HAP-1 (cell line): Measurements from ENCODE around the gene NMNAT3.
"Not testable (repeated sequence)": the region's sequence is repeated elsewhere in the genome, so short reads cannot be mapped to it uniquely, and the experiment has no call there.

Experiments
- DNase-seq, 2 experiments: peaks; one replicate each; pipeline ENCODE4 v3.0.0-alpha.2; 2016 to 2020; ENCODE audit warnings: low spot score in 2 of 2
- H3K27me3 ChIP-seq: fragments of 250-450 bp; sonication (Bioruptor Pico); 2 replicates; pipeline ENCODE4 v1.5.1; 2020; ENCODE audit warnings: low read depth, mild to moderate bottlenecking, moderate library complexity
- H3K36me3 ChIP-seq: fragments of 250-450 bp; sonication (Bioruptor Pico); replicated peaks from 2 replicates; pipeline ENCODE4 v1.5.1; 2020; ENCODE audit warnings: mild to moderate bottlenecking
- H3K4me1 ChIP-seq: fragments of 250-450 bp; sonication (Bioruptor Pico); 2 replicates; pipeline ENCODE4 v1.5.1; 2020; ENCODE audit warnings: mild to moderate bottlenecking
- H3K4me3 ChIP-seq: fragments of 250-450 bp; sonication (Bioruptor Pico); 2 replicates; pipeline ENCODE4 v1.5.1; 2020; ENCODE audit warnings: mild to moderate bottlenecking, moderate library complexity
- H3K9me3 ChIP-seq: fragments of 250-450 bp; sonication (Bioruptor Pico); 2 replicates; pipeline ENCODE4 v1.5.1; 2020; ENCODE audit warnings: mild to moderate bottlenecking, moderate library complexity
- in situ Hi-C: fragments of 300-500 bp; cut with MboI; formaldehyde crosslinking; loops from 3 replicates; pipeline ENCODE4 v1.14.3; 2020; ENCODE audit warnings: low sequenced_read_pairs, inconsistent platforms, mixed read lengths

The NMNAT3 gene

DNA sequence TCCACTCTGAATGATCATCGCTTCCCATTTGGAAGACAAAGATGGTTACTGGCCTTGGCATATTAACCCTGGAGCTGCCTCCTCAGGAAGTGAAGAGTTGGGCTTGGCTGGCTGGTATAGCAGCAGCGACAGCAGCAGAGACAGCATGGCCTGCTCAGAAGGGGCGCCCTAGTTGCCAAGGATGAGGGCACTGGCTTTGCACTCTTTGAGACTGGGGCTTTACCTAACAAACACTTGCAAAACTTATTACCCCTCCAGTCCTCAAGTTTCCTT is 69.7 kb downstream of the NMNAT3 start:
- DNase-seq = no peak
- no peaks in the 10 kb centered on the region for H3K27me3 ChIP-seq
- no peak overlapping the region for H3K4me3 ChIP-seq
- in situ Hi-C loops = no loop called here
- H3K36me3 ChIP-seq = no peaks in the 10 kb centered on the region
- H3K9me3 ChIP-seq = no peaks in the 10 kb centered on the region
- no peaks in the 10 kb centered on the region for H3K4me1 ChIP-seq

DNA sequence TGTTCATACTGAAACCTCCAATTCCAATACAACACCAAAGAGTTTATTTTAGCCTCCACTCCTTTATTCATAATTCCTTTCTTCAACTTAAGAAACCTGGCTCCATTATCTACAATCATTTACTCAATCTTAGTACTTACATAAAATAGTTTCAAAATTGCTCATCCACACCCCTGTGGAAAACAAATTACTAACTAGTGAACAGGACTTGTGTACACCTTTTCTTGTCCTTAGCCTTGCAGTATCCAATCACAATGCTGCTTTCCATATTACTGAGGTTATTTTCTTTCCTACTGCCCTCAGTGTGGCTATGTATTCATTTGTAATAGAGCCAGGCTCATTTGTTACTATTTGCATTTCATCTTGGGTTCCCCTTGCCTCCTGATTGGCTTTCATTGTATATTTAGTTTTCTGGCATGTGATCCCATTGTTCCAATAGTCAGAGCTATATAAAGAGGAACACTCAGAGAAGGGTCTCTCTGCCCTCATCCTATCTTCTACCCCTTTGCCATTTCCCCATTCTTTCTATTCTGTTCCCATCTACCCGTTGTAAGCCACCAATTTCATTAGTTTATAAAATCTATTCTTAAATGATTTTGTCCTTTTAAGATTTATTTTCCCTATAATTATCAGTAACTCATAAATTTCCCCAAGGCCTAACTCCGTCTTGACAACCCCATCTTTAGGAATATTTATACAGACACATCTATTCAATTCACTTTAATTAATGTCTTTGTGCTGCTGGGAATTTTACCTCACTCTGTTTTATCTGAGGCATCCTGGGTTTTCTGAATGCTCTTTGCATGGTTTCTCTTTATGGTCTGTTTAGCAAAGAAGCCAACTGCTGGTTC is 70.3 kb downstream of the NMNAT3 start:
- in situ Hi-C loops = no loop called here
- H3K4me1 ChIP-seq = no peaks in the 10 kb centered on the region
- H3K36me3 ChIP-seq = no peaks in the 10 kb centered on the region
- H3K4me3 ChIP-seq = no peak overlapping the region
- no peaks in the 10 kb centered on the region for H3K9me3 ChIP-seq
- no peaks in the 10 kb centered on the region for H3K27me3 ChIP-seq
- DNase-seq = no peak

DNA sequence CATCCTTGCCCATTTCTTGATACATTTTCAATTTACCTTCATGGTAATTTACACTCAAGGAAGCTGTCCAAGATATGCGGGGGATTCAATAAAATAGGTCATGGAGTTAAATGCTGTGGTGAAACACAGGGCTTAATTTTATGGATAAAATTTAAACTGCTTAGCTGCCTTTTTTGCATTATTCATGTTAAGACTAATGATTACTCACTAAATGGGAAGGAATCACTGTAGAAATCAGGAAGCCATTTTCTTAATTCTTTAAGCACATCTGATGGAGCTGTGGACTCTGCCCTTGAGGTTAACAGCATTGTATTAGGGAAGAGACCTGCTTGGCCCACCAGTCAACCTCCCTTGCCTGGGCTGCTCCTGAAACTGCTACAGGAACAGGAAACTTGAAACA is 75.8 kb downstream of the NMNAT3 start:
- Histone ChIP-seq H3K4me1 (no peaks in the 10 kb centered on the region), H3K36me3 (no peaks in the 10 kb centered on the region), H3K27me3 (no peaks in the 10 kb centered on the region), H3K9me3 (no peaks in the 10 kb centered on the region), H3K4me3 (no peak overlapping the region)
- in situ Hi-C loops = no loop called here
- DNase-seq = no peak

DNA sequence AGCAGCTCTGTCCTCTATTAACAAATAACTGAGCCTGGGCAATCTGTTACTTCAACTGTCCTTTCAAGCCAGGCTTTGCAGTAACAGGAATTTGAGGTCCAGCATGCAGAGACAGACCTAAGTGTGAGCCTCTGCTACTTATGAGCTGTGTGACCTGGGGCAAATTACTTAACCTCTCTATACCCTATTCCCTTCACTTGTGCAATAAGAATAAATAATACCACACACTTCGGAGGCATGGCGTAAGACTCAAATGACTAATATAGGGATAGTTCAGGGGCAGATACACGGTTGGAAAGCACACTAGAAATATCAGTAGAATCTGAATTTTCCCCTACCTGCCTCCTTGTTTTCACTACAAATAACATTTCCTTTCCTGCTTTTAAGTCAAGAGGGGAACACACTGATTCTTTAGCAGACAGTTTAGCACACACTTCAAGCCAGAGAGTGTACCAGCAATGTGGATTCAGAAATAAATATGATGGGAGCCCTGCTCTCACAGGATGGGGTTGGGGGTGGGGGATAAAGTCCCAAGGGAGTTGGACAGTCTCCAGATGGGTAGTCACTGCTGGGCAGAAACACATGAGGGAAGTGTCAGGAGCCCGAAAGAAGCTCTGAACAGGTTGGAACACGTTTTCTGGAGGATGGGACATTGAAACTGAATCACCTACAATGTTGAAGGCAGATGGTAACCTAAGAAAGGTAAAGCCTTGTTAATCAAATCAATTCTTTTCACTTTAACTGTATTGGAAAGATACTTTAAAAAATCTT is 76.4 kb downstream of the NMNAT3 start:
- Histone ChIP-seq H3K4me1 (no peaks in the 10 kb centered on the region), H3K27me3 (no peaks in the 10 kb centered on the region), H3K9me3 (no peaks in the 10 kb centered on the region), H3K36me3 (no peaks in the 10 kb centered on the region), H3K4me3 (no peak overlapping the region)
- no peak for DNase-seq
- in situ Hi-C loops = no loop called here

- Histone ChIP-seq H3K27me3 (no peaks in the 10 kb centered on the region), H3K4me3 (no peak overlapping the region), H3K36me3 (no peaks in the 10 kb centered on the region), H3K4me1 (no peaks in the 10 kb centered on the region), H3K9me3 (no peaks in the 10 kb centered on the region)
- no peak for DNase-seq
- in situ Hi-C loops = no loop called here
These were observed 79.8 kb downstream of the NMNAT3 start for GRCh38 chr3:139597947-139598346.

GRCh38 chr3:139591186-139591585 is 86.6 kb downstream of the NMNAT3 start:
- H3K9me3 ChIP-seq, in situ Hi-C loops, H3K4me1 ChIP-seq, H3K4me3 ChIP-seq, H3K36me3 ChIP-seq, DNase-seq, H3K27me3 ChIP-seq: not testable (repeated sequence)

DNA sequence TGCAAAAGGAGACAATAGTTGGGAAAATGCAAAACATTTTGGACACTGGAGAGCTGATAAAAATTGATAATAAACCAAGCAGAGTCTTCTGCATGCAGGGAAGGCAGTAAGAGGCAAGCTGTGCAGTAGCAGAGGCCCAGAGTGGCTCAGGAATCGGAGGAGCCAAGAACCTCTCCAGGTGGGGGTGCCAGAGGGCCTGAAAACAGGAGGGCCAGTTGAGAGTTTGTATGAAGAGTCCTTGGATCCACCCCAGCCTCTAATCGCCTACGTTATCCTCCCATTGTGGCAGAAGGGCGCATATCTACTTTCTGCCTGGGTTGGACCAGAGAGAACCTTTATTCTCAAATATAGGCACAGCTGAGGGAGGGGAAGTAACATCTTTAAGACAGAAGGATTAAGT is 89.3 kb downstream of the NMNAT3 start:
- no peaks in the 10 kb centered on the region for H3K4me1 ChIP-seq
- H3K27me3 ChIP-seq = no peaks in the 10 kb centered on the region
- H3K4me3 ChIP-seq = no peak overlapping the region
- no peaks in the 10 kb centered on the region for H3K36me3 ChIP-seq
- DNase-seq = peak in 1 of 2 experiments; percentile 21
- no peaks in the 10 kb centered on the region for H3K9me3 ChIP-seq
- in situ Hi-C loops = no loop called here

DNA sequence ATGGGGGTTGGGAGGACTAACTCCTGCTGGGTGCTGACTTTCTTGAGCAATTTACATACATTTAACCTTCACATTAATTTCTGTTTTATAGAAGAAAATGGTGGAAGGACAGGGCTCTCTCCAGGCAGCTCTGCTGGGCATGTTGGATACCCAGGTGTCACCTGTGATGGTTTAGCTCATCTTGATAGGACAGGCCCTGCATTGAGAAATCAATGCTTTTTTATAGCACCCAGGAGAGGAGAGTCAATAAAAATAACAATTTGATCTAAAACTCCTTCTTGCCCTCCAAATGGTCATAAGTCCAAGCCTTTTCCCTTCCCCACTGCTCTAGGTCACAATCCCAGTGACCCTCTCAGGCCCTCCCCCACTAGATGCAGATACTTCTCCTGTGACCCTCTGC is 90.0 kb downstream of the NMNAT3 start:
- Histone ChIP-seq H3K4me1 (no peaks in the 10 kb centered on the region), H3K27me3 (no peaks in the 10 kb centered on the region), H3K9me3 (no peaks in the 10 kb centered on the region), H3K4me3 (no peak overlapping the region), H3K36me3 (no peaks in the 10 kb centered on the region)
- DNase-seq = no peak
- in situ Hi-C loops = no loop called here

GRCh38 chr3:139586420-139587017 is 91.3 kb downstream of the NMNAT3 start:
- H3K36me3 ChIP-seq = no peaks in the 10 kb centered on the region
- H3K9me3 ChIP-seq = no peaks in the 10 kb centered on the region
- H3K4me1 ChIP-seq = no peaks in the 10 kb centered on the region
- DNase-seq = no peak
- H3K27me3 ChIP-seq = no peaks in the 10 kb centered on the region
- in situ Hi-C loops = no loop called here
- H3K4me3 ChIP-seq = no peak overlapping the region

- Histone ChIP-seq H3K4me1 (no peaks in the 10 kb centered on the region), H3K4me3 (no peak overlapping the region), H3K36me3 (no peaks in the 10 kb centered on the region), H3K9me3 (no peaks in the 10 kb centered on the region), H3K27me3 (no peaks in the 10 kb centered on the region)
- in situ Hi-C loops = no loop called here
- no peak for DNase-seq
These were observed 92.0 kb downstream of the NMNAT3 start for GRCh38 chr3:139585820-139586219.

GRCh38 chr3:139583651-139584050 is 94.1 kb downstream of the NMNAT3 start:
- DNase-seq, H3K36me3 ChIP-seq, H3K4me3 ChIP-seq, in situ Hi-C loops, H3K27me3 ChIP-seq, H3K9me3 ChIP-seq, H3K4me1 ChIP-seq: not testable (repeated sequence)

DNA sequence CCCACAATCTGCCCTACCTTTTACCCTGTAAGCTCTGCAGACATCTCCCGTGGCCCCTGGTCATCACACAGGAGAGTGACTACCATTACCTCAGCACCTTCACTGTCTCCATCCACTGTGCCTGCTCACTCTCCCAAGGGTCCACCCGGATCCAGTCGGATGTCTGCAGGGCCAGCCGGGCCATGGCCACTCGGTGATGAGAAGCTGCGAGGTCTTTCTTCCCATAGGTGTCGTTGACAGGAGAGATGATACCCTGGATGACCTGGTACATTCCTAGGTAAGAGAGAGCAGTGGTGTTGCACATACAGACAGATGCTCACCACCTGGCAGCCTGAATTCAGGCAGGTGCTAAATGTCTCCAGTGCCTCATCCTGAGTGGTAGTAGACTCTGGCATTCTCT is 99.0 kb downstream of the NMNAT3 start:
- DNase-seq = no peak
- Histone ChIP-seq H3K4me3 (no peak overlapping the region), H3K27me3 (no peaks in the 10 kb centered on the region), H3K4me1 (peaks cover 10% of the 10 kb centered on the region), H3K9me3 (no peaks in the 10 kb centered on the region), H3K36me3 (no peaks in the 10 kb centered on the region)
- in situ Hi-C loops = no loop called here

DNA sequence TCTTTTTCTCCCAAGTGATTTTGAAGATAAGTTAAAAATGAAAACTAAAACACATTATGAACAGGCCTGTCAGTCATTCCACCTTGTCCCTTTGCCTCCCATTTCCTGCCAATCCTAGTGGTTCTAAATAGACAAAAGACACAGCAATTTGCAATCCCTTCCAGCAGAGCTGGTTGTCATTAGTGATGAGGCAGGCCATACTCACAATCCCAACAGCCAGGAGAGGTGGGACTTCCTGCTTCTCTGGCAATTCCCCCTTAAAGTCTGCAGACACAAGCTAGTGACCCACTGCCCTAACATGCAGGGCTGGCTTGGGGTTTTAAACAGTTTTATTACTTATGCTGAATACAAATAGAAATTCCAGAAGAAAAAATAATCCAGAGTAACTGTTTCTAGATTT is 99.9 kb downstream of the NMNAT3 start:
- peak; percentile 50 to 52 for DNase-seq
- no peaks in the 10 kb centered on the region for H3K27me3 ChIP-seq
- H3K36me3 ChIP-seq = no peaks in the 10 kb centered on the region
- no peak overlapping the region for H3K4me3 ChIP-seq
- H3K4me1 ChIP-seq = peaks cover 15% of the 10 kb centered on the region
- in situ Hi-C loops = no loop called here
- H3K9me3 ChIP-seq = no peaks in the 10 kb centered on the region

DNA sequence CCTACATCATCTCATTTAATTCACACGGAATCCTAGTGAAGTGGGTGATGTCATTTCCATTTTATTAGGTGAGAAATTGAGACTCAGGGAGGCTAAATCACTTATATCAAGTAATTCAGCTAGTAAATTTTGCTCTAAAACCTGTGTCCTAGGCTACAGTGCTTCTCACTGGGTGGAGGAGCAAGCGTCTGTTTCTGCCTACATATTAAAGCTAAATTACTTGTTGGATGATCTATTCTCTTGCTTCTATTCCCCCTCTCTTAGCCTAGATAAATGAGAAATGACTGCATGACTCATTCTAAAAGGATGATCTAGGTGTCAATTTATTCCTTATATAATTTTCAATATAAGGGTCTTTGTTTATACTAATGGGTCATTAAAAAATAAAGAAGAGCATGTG is 100.4 kb downstream of the NMNAT3 start:
- in situ Hi-C loops = no loop called here
- no peaks in the 10 kb centered on the region for H3K27me3 ChIP-seq
- no peaks in the 10 kb centered on the region for H3K9me3 ChIP-seq

More for the DNA sequence above, 100.4 kb downstream of the NMNAT3 start:
- Histone ChIP-seq H3K4me3 (no peak overlapping the region), H3K36me3 (no peaks in the 10 kb centered on the region), H3K4me1 (peaks cover 19% of the 10 kb centered on the region)
- DNase-seq = no peak
